Measurements from ENCODE around the gene RPL41. TPM values are rescaled to one million over a fixed set of nuclear protein-coding genes. Genes with fewer than 3 reads are reported as not detected.
"Not testable (repeated sequence)": the region's sequence is repeated elsewhere in the genome, so short reads cannot be mapped to it uniquely, and the experiment has no call there.

Gene RPL41
- total RNA-seq, 2 experiments from 2014 or later, result 5,444 to 5,630 TPM

DNA sequence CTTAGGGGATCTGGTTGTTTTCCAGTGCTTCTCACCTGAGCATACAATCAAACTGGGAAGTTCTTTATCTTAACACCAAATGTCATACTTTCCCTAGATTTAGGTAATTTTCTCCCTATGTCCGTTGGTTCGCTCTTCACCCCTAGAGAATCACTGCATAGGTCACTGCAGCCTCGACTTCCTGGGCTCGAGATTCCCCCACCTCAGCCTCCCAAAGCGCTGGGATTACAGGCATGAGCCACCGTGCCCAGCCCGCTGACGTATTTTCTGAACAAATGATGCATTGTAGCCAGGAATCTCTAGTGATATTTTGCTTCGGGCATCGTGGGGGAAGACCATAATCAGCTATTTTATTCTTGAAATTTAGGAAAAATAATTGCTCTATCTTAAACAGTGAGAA is 1.1 kb upstream of the RPL41 start:
- H3K4me1 Mint-ChIP-seq, result peaks cover 35% of the 10 kb centered on the region
- peak overlapping the region; percentile 100 for H3K27ac Mint-ChIP-seq
- H3K27me3 Mint-ChIP-seq, result peaks cover 14% of the 10 kb centered on the region
- peaks cover 65% of the 10 kb centered on the region for H3K36me3 Mint-ChIP-seq
- DNase-seq, result no peak
- peak overlapping the region; percentile 92 for H3K4me3 Mint-ChIP-seq
- no peaks in the 10 kb centered on the region for H3K9me3 Mint-ChIP-seq

GRCh38 chr12:56117082-56117706 is 761 bp downstream of the RPL41 start:
- Mint-ChIP-seq H3K4me3 (peak overlapping the region; percentile 92), H3K4me1 (peaks cover 40% of the 10 kb centered on the region), H3K27ac (peak overlapping the region; percentile 100), H3K36me3 (peaks cover 63% of the 10 kb centered on the region), H3K27me3 (peaks cover 14% of the 10 kb centered on the region)
- DNase-seq, H3K9me3 Mint-ChIP-seq: not testable (repeated sequence)

DNA sequence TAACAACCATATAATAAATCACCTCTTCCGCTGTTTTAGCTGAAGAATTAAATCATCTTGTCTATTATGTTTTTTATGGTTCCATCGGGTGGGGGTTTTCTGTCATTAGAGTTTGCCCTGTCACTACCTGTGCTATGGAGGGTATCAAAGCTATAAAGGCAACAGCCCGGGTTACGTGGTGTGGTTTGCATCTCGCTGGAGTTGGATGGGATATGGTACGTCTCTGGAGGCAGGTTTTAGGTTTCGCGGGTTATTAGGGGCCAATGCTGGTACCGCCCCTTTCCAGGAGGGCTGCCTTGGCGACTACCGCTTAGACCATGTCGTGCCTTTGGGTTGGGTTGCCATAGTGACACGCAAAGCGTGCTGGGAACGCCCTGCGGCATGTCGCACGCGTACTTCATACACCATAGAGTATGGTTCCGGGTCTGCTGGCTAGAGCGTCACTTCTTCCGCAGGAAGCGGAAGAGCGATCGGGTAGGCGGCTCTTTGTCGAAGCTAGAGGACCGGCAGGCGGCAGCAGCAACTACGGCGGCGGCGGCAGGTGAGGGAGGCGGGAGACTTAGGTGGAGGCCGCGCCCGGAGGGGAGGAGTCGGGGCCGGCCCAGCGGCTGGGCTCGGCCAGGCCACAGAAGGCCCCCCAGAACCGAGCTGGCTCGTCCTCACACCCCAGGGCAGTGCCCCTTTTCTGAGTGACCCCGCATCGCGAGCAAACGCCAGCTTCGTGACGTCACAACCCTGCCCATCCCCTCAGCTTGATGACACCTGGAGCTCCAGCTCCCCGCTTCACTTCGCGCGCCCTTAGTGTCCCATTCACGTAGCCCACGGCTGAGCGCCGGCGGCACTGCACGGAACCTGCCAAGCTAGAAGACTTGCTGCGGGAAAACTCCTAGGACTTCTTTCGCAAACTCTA is 1.6 kb downstream of the RPL41 start, which contains the start of gene ZC3H10:
Gene ZC3H10 (plus strand): TSS at position 489 of the 910 bp plus-strand sequence. CDS start 2,297 bp downstream, outside the sequence.
- Mint-ChIP-seq H3K27me3 (peaks cover 14% of the 10 kb centered on the region), H3K36me3 (peaks cover 57% of the 10 kb centered on the region), H3K9me3 (no peaks in the 10 kb centered on the region), H3K4me1 (peaks cover 40% of the 10 kb centered on the region), H3K4me3 (peak within 1 kb of the TSS; percentile 92), H3K27ac (peak within 1 kb of the TSS; percentile 100)
- DNase-seq, result peak; percentile 98

DNA sequence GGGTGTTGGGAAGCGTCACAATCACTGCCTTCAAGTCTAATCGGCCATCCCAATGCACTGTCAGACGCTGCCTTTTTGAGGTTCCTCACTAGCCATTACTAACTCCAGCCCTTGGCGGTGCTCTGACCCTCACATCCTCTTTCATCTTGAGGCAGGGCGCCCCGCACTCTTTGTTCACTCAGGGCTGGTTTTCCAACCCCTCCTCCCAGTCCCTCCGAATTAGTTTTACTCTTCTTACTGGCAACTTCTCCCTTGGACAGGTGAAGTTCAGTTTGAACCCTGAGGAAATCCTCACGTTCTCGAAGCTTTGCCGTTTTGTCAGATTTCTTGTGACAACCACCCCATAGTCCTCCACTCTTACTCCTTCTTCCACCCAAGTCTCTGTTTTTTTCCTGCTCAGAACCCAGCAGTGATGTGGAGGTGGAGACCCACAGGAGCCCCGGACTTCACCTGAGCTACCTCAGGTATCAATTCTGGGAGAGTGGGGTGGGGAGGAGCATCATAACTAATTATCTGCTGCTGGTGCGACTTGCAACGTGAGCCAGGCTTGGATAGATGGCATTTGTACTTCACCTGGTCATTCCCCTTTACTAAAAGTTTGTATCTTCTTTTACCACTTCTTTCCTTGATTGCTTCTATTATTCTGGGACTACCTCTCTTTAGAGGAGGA is 2.4 kb downstream of the RPL41 start:
- peak overlapping the region; percentile 100 for H3K27ac Mint-ChIP-seq
- peaks cover 49% of the 10 kb centered on the region for H3K36me3 Mint-ChIP-seq
- H3K9me3 Mint-ChIP-seq, result no peaks in the 10 kb centered on the region
- peak overlapping the region; percentile 92 for H3K4me3 Mint-ChIP-seq
- H3K4me1 Mint-ChIP-seq, result peaks cover 38% of the 10 kb centered on the region
- H3K27me3 Mint-ChIP-seq, result peaks cover 14% of the 10 kb centered on the region
- no peak for DNase-seq

DNA sequence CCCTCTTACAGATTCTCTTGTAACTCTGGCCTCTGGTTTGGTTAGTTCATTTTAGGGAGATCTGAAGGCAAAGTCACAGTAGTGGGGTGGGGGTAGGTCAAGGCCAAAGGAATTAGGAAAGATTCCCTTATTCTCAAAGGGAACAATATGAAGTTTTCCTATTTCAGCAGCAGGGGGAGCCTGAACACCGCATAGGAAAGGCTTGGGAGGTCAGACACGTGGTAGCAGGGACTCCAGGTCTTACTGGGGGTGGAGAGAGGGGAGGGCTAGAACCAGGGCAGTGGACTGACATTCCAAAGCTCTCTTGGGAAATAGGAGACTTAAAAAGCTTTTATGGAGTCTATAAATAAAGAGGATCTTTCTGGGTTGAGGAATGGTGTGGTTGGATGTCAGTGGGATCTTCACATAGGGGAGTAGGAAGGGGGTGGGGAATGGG is 2.9 kb downstream of the RPL41 start:
- Mint-ChIP-seq H3K27me3 (peaks cover 14% of the 10 kb centered on the region), H3K4me3 (peak overlapping the region; percentile 92), H3K4me1 (peaks cover 35% of the 10 kb centered on the region), H3K27ac (peak overlapping the region; percentile 100), H3K36me3 (peaks cover 44% of the 10 kb centered on the region), H3K9me3 (no peaks in the 10 kb centered on the region)
- peak; percentile 46 for DNase-seq

DNA sequence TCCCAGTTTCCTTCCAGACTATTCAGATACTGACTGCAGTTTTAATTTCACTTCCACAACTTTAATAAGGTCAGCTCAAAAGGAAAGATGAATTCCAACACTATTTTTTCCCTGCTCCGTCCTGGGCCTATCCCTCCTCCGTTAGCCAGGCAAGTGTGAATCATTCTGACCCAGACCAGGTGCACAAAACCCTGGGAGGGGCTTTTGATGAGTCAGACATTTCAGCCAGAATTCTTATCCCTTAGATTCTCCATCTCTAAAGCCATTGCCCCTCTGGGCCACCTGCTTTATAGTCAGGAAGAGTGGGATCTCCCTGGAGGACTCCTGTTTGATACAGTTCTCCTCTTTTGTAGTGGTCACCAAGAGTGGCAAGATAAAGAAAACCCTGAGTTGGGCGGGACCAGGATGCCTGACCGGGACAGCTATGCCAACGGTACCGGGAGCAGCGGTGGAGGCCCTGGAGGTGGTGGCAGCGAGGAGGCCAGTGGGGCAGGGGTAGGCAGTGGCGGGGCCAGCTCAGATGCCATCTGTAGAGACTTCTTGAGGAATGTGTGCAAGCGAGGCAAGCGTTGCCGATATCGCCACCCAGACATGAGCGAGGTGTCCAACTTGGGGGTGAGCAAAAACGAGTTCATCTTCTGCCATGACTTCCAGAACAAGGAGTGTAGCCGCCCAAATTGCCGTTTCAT is 3.9 kb downstream of the RPL41 start:
- H3K4me3 Mint-ChIP-seq, result no peak overlapping the region
- no peaks in the 10 kb centered on the region for H3K9me3 Mint-ChIP-seq
- peak overlapping the region; percentile 51 for H3K27ac Mint-ChIP-seq
- peaks cover 35% of the 10 kb centered on the region for H3K4me1 Mint-ChIP-seq
- no peak for DNase-seq
- H3K27me3 Mint-ChIP-seq, result peaks cover 14% of the 10 kb centered on the region
- H3K36me3 Mint-ChIP-seq, result peaks cover 42% of the 10 kb centered on the region

DNA sequence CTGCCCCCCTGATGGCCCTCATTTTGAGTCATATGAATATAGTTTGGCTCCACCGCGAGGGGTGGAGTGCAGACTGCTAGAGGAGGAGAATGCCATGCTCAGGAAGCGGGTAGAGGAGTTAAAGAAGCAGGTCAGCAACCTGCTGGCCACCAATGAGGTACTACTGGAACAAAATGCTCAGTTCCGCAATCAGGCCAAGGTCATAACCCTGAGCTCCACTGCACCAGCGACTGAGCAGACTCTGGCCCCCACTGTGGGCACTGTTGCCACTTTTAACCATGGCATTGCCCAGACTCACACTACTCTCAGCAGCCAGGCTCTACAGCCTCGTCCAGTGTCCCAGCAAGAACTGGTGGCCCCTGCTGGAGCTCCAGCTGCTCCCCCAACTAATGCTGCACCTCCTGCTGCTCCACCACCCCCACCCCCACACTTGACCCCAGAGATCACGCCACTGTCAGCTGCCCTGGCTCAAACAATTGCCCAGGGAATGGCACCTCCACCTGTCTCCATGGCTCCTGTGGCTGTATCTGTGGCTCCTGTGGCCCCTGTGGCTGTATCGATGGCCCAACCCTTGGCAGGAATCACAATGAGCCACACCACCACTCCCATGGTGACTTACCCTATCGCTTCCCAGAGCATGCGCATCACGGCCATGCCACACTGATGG is 4.9 kb downstream of the RPL41 start:
- Mint-ChIP-seq H3K27ac (no peak overlapping the region), H3K4me3 (no peak overlapping the region)

DNA sequence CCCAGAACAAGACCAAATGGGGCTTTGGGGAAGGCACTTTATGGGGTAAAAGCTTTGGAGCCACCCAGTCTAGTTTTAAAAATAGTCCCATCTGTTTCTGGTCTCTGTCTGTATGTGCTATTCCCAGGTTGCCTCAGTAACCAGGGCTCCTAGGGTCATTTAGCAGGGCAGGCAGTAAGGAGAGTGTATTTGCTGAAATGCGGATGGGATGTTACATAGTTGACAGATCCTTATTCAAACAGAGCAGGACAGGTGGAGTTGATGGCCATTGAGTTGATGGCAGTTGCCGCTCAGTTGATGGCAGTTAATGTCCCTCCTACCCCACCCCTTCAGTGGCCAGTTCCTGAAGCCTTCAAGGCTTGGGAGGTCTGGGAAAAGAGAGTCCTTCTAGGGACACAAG is 6.2 kb downstream of the RPL41 start:
- Mint-ChIP-seq H3K27me3 (peaks cover 6% of the 10 kb centered on the region), H3K4me3 (no peak overlapping the region), H3K9me3 (no peaks in the 10 kb centered on the region), H3K36me3 (peaks cover 27% of the 10 kb centered on the region), H3K27ac (peak overlapping the region; percentile 29), H3K4me1 (peaks cover 46% of the 10 kb centered on the region)
- DNase-seq, result no peak

More for the DNA sequence above, 4.9 kb downstream of the RPL41 start:
- peaks cover 39% of the 10 kb centered on the region for H3K36me3 Mint-ChIP-seq
- H3K9me3 Mint-ChIP-seq, result no peaks in the 10 kb centered on the region
- peaks cover 14% of the 10 kb centered on the region for H3K27me3 Mint-ChIP-seq
- H3K4me1 Mint-ChIP-seq, result peaks cover 37% of the 10 kb centered on the region
- no peak for DNase-seq

DNA sequence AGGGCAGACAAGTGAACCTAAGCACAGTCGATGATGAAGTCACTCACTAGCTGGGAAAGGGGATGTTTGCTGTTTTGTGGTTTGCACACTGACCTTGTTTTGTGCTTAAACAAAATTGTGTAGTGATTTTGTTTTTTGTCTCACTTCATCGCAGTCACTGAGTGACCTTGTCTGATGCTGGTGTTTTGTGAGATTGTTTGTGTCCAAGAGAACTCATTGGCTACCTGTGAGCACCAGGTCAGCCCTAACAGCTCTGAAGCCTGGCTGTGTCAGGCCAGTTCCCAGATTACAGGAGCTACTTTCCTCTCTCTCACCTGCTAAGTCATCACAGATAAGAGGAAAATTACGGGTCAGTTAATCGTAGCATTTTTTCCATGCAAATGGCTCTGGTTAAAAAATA is 7.7 kb downstream of the RPL41 start:
- peaks cover 40% of the 10 kb centered on the region for H3K4me1 Mint-ChIP-seq
- no peak overlapping the region for H3K4me3 Mint-ChIP-seq
- no peaks in the 10 kb centered on the region for H3K9me3 Mint-ChIP-seq
- peak overlapping the region; percentile 63 for H3K27ac Mint-ChIP-seq
- DNase-seq, result no peak
- peaks cover 16% of the 10 kb centered on the region for H3K36me3 Mint-ChIP-seq
- H3K27me3 Mint-ChIP-seq, result no peaks in the 10 kb centered on the region

DNA sequence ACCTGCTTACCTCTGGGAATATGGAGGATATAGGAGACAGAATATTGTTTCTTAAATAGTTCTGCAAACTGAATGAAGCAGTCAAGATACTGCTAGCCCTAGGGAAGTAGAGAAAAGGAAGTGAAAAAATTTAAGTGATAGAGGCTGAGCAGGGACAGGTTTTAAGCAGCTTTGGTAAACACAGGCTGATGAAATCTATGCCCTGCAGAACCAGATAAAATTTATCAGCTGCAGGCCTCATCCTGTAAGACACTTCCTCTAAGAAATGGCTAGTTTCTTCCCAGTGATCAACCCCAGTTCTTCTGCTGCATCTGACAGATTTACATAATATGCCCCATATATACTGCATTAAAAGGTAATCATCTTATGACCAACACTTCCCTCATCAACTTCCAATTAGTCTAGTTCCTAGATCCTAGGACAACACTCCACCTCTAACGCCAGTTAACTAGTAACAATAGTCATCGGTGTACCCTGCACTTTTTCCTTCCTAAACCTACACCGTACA is 10.4 kb downstream of the RPL41 start:
- Mint-ChIP-seq H3K36me3 (peaks cover 27% of the 10 kb centered on the region), H3K4me1 (peaks cover 48% of the 10 kb centered on the region), H3K9me3 (peaks cover 5% of the 10 kb centered on the region), H3K27me3 (no peaks in the 10 kb centered on the region), H3K4me3 (no peak overlapping the region), H3K27ac (peak overlapping the region; percentile 97)
- no peak for DNase-seq

DNA sequence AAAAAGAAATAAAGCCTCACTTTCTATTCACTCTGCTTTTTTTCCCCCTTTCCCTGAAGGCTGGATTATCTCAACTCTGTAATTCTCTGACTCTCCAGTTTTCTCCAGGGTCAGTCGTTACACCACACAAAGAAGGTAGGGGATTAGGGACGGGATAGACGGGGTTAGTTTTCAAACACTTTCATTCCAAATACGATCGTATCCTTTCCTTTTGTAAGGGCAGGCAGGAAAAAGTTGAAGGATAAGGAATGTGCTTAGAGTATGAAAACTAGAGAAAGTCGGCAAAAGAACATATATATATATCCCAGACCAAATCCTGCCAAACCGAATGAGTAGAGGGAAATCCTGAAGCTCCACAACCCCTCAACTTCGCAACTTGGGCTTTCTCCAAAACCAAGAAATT is 11.1 kb downstream of the RPL41 start:
- H3K27me3 Mint-ChIP-seq, result no peaks in the 10 kb centered on the region
- DNase-seq, result no peak
- H3K4me3 Mint-ChIP-seq, result peak overlapping the region; percentile 95
- peak overlapping the region; percentile 97 for H3K27ac Mint-ChIP-seq
- peaks cover 52% of the 10 kb centered on the region for H3K4me1 Mint-ChIP-seq
- H3K9me3 Mint-ChIP-seq, result peaks cover 5% of the 10 kb centered on the region
- H3K36me3 Mint-ChIP-seq, result peaks cover 34% of the 10 kb centered on the region

DNA sequence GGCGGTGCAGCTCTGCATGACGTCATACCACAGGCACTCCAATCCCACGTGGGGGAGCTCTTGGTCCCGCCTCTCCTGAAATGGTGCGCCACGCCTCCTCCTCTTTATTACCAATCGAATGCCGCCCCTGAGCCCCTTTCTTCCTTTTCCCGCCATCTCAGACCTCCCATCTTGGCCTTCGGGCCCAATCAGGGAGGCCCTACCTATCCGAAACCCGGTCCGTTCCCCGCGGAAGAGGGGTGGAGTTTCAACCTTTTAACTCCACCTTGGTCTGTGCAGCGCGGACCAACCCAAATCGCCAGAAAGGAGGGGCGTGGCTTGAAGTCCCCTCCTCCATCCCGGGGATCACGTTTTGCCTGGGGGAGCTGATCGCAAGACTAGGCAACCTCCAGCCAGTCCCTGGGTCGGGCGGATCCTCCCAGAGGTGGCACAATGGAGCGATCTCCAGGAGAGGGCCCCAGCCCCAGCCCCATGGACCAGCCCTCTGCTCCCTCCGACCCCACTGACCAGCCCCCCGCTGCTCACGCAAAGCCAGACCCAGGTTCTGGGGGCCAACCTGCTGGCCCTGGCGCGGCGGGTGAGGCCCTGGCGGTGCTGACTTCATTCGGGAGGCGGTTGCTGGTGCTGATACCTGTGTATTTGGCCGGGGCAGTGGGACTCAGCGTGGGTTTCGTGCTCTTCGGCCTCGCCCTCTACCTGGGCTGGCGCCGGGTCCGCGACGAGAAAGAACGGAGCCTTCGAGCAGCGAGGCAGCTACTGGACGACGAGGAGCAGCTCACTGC is 11.6 kb downstream of the RPL41 start, which contains the start of gene ESYT1:
Gene ESYT1 (plus strand): TSS at position 380 of the 782 bp plus-strand sequence. CDS start 53 bp downstream, at position 433.
- peak within 1 kb of the TSS; percentile 95 for H3K4me3 Mint-ChIP-seq
- H3K9me3 Mint-ChIP-seq, result peaks cover 5% of the 10 kb centered on the region
- H3K4me1 Mint-ChIP-seq, result peaks cover 53% of the 10 kb centered on the region
- peaks cover 37% of the 10 kb centered on the region for H3K36me3 Mint-ChIP-seq
- peak; percentile 97 for DNase-seq
- peak within 1 kb of the TSS; percentile 97 for H3K27ac Mint-ChIP-seq
- H3K27me3 Mint-ChIP-seq, result no peaks in the 10 kb centered on the region

DNA sequence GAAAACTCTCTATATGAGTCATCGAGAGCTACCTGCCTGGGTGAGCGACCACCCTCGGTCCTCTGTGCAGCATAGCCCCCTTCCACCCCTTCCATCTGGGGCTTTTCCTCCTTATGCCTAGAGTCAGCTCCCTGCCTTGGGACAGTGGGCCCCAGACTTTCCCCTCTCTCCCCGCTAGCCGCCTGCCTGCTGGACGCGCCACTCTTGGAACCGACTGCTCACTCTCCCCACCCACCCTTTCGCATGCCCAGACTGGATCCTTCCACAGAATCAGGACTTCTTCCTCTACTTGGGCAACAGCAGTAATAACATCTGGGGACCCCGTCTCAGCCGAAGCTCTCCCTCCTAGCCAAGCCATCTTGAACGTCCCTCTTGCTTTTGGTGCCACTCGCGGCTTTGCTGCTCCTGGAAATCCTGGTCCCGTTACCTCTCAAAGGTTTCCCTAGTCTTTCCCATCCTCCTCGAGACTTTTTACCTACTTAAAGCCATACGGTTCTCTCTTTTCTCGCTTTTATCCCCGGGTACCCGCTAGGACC is 12.3 kb downstream of the RPL41 start:
- peaks cover 43% of the 10 kb centered on the region for H3K36me3 Mint-ChIP-seq
- peak overlapping the region; percentile 95 for H3K4me3 Mint-ChIP-seq
- DNase-seq, result no peak
- H3K9me3 Mint-ChIP-seq, result peaks cover 5% of the 10 kb centered on the region
- H3K27me3 Mint-ChIP-seq, result no peaks in the 10 kb centered on the region
- peak overlapping the region; percentile 97 for H3K27ac Mint-ChIP-seq
- H3K4me1 Mint-ChIP-seq, result peaks cover 58% of the 10 kb centered on the region

Data from activated naive CD8-positive, alpha-beta T cell treated with anti-CD3 and anti-CD28 coated beads for 36 hours (primary cell).